GM21619 (cell line): Measurements from ENCODE around the gene SH3BP1.
A peak's percentile ranks its signal among the peaks of the same experiment; 100 is the strongest.
"Not testable (repeated sequence)": the region's sequence is repeated elsewhere in the genome, so short reads cannot be mapped to it uniquely, and the experiment has no call there.

Experiments used
- ATAC-seq: cut with Tn5 transposase; IDR thresholded peaks from one replicate; pipeline ENCODE4 v1.9.1; 2021; ENCODE audit not compliant: unreplicated experiment

SH3BP1 gene, protein sequence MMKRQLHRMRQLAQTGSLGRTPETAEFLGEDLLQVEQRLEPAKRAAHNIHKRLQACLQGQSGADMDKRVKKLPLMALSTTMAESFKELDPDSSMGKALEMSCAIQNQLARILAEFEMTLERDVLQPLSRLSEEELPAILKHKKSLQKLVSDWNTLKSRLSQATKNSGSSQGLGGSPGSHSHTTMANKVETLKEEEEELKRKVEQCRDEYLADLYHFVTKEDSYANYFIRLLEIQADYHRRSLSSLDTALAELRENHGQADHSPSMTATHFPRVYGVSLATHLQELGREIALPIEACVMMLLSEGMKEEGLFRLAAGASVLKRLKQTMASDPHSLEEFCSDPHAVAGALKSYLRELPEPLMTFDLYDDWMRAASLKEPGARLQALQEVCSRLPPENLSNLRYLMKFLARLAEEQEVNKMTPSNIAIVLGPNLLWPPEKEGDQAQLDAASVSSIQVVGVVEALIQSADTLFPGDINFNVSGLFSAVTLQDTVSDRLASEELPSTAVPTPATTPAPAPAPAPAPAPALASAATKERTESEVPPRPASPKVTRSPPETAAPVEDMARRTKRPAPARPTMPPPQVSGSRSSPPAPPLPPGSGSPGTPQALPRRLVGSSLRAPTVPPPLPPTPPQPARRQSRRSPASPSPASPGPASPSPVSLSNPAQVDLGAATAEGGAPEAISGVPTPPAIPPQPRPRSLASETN

DNA sequence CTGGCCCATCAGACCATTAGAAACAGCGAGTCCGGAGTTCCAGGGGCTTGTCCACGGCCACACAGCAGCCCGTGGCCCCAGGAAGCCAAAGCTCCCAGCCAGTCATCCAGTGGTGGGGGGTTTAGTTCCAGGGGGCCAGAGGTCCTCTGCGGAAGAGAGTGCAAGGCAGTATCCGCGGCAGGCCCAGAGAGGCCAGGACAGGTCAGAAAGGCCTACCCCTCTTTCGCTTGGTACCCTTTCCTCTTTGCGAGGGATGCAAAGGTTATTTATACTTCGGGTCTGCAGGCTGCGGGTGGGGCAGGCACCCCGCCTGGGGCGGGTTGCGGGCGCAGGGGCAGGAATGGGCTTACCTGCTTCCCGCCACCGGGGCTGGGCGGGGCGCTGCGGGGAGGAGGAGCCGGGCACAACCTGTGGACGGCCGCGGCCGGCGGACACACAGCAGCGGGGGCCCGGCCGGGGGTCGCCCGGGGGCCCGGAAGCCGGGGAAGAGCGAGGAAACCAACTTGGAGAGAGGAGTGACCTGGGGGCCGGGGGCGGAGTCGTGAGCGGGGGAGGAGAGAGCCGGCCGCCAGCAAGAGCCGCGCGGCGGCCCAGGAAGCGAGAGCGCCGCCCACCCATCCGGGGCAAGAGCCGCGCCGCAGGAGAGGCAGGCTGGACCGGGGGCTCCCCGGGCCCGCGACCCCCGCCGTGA is at the start of gene SH3BP1:
TSS of gene SH3BP1 (plus strand) at position 600 of the 691 bp plus-strand sequence. CDS start 119 bp downstream, outside the sequence.
- no peak for ATAC-seq

DNA sequence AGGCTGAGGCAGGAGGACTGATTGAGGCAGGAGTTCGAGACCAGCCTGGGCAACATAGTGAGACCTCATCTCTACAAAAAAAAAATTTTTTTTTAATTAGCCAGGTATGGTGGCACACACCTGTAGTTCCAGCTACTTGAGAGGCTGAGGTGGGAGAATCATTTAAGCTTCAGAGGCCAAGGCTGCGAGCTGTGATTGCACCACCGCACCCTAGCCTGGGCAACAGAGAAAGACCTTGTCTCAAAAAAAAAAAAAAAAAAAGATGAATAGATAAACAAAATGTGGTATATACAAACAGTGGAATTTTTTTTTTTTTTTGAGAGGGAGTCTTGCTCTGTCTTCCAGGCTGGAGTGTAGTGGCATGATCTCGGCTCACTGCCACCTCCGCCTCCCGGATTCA is 48.4 kb upstream of the SH3BP1 start:
- ATAC-seq = not testable (repeated sequence)

DNA sequence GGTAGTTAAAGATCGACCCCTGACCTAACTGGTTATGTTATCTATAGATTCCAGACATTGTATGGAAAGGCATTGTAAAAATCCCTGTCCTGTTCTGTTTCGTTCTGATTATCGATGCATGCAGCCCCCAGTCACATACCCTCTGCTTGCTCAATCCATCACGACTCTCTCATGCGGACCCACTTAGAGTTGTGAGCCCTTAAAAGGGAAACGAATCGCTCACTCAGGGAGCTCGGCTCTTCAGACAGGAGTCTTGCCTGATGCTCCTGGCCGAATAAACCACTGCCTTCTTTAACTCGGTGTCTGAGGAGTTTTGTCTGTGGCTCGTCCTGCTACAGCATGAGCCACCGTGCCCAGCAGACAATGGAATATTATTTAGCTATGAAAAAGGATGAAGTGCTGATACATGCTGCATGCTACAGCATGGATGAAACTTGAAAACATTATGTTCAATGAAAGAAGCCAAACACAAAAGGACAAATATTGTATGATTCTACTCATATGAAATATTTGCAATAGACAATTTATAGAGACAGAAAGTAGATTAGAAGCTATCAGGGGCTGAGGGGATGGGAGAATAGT is 47.6 kb upstream of the SH3BP1 start:
- no peak for ATAC-seq

DNA sequence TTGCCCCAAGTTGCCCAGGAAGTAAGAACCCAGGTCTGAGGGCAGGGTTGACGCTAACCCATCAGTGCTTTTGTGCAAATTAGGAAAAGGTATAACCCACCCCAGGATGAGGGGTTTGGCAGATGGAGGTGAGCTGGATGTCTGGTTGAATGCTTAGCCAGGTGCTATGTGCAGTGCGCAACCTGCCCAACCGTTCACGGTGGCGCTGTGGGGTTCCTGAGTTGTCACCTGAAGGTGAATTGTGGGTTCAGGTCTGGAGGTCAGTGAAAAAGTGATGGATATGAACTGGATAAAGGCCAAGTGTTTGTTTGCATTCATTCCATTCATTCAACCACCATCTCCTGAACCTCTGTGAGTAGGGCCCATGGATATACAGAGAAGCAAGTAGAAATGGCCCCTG is 45.2 kb upstream of the SH3BP1 start:
- ATAC-seq = no peak

DNA sequence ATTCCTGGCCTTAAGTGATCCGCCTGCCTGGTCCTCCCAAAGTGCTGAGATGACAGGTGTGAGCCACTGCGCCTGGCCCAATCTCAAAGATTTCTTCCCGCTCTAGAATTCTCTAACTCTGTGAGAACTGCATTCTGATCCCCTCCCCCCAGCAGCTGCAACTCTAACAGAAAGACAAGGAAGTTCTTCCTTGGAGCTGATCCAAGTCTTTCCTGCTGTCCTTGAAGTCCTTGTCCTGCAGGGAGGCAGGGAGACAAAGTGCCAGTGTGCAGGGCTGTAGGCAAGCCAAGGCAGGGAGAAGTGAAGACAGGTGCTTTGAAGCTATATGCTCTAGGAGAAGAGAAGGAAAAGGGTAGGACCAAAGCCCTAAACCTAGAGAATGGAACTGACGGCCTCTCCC is 40.3 kb upstream of the SH3BP1 start:
- no peak for ATAC-seq

DNA sequence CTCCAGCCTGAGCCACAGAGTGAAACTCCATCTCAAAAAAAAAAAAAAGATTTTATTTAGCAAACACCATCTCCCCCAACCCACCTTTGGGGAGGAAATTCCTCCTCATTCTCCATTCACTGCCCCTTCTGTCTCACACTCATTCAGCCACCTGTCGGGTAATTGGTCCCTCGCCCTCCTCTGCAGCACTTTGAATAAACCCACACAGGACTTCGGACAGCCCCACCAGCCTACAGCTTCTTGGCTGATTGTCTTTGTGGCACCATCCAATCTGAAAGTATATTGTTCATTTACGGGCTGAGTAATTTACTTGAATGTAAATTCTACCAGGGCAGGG is 38.3 kb upstream of the SH3BP1 start:
- no peak for ATAC-seq

GRCh38 chr22:37601540-37602442 is 37.7 kb upstream of the SH3BP1 start:
- no peak for ATAC-seq

DNA sequence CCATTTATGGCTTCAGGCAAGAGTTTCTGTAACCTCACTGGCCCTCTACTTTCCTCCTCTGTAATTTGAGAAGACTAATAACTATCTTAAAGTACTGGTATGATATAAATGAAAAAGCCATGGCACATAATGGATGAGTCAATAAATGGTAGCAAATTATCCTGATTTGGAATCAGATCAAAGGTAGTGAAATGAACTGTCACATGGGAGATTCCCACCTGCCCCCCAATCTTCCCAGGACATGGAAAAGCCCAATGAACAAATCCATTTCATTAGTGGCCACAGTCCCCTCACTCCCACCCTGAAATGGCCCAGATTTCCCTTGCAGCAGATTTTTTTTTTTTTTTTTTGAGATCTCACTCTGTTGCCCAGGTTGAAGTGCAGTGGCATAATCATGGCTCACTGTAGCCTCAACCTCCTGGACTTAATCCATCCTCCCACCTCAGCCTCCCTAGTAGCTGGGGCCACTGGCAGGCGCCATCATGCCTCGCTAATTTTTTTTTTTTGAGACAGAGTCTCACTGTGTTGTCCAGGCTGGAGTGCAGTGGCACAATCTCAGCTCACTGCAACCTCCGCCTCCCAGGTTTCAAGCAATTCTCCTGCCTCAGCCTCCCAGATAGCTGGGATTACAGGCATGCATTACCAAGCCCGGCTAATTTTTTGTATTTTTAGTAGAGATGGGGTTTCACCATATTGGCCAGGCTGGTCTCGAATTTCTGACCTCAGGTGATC is 36.8 kb upstream of the SH3BP1 start:
- ATAC-seq = not testable (repeated sequence)

DNA sequence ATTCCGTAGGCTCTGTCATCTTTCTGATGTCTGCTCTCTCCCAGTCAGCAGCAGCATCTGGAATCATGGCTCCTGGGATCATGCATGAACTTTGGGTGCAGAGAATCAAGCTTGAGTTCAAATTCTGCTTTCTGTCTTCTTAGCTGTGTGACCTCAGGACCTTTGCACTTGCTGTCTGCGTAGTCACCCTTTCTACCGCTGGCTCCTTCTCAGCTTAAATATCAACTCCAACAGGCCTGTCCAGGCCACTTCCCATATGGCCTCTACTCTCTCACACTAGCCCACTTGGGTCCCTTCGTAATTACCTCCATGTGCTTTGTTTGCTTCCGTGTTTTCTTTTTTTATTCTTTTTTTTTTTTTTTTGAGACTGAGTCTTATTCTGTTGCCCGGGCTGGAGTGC is 35.4 kb upstream of the SH3BP1 start:
- ATAC-seq = no peak

DNA sequence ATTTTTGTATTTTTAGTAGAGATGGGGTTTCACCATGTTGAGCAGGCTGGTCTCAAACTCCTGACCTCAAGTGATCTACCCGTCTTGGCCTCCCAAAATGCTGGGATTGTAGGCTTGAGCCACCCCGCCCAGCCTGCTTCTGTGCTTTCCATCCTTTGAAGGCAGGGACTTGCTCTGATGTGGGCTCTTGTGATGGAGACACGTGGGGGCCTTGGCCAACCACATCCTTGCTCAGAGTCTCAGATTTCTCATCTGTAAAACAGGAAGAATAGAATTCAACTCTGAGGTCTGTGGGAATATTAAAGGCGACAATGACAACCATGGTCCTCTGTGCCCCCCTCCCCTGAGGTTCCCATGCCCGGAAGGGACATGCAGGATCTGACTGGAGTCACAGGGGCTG is 34.6 kb upstream of the SH3BP1 start:
- ATAC-seq = no peak

GRCh38 chr22:37607010-37607934 is 32.2 kb upstream of the SH3BP1 start:
- ATAC-seq = no peak

GRCh38 chr22:37607935-37608476 is 31.5 kb upstream of the SH3BP1 start:
- ATAC-seq = peak; percentile 3

- ATAC-seq = peak; percentile 59
Measured at GRCh38 chr22:37608477-37609239, 30.8 kb upstream of the SH3BP1 start, which contains the start of gene GGA1. Gene GGA1 (plus strand): TSS chr22:37608834. CDS start chr22:37608861, 27 bp downstream.

DNA sequence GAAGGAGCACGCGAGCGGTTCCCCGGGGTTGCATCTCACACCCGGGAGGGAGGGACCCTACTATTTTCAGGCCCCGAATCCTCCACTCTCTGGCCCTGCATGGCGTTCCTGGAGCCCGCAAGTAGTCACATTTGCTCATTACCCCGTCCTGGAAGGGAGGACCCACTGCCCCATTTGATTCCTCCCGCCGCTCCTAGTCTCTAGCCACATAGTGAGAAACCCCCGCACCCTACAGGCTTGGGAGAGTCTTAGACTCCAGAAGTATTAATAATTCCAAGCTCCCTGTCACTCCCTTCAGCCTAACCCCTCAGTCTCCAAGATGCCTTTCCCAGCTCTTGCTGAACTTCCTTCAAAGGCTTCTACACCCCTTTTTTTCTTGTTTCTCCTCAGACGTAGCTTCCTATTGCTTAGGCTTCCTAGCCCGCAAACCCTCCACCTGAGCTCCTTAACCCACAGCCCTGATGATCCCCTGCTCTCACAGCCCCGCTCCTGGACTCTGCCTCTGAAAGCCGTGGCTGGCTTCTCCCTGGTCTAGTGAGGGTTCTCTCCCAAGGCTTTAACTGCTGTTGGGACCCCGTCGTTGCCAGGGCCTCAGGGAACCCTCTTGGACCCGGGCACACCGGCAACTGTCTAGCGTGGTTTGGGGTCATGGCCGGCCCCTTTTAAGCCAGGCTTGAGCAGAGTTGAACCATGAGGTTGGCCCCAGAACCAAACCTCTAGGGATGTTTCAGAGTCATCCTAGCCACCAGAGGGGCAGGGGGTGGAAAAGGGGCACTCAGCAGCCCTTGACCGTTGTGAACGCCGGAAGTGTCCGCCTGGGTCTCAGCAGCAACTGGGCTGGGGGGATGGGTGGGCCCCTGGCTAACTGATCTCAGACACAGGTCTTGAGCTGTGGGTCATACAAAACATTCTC is 30.0 kb upstream of the SH3BP1 start:
- ATAC-seq = no peak

- not testable (repeated sequence) for ATAC-seq
Measured at GRCh38 chr22:37610153-37610475, 29.4 kb upstream of the SH3BP1 start.

DNA sequence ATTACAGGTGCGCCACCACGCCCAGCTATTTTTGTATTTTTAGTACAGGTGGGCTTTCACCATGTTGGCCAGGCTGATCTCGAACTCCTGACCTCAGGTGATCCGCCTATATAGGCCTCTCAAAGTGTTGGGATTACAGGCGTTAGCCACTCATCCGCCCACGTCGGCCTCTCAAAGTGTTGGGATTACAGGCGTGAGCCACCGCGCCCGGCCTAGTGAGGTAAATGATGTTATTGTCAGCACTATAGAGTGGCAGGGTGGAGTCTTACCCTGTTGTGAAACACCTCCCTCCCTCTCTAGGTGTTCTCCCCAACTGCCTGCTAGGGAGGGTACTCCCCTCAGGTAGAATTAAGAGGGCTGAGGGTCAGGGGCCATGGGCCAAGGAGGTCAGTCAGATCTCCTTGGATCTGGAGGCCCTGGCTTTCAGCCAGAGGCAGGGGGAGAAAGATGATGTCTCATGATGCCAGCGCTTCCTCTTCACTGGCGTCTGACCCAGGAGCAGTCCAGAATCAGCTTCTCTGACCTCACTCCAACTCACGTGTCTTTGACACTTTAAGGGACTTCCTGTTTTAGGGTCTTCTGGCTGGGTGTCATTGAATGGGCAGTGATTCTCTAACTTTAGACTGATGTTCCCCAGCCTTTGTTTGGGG is 28.9 kb upstream of the SH3BP1 start:
- ATAC-seq = no peak
